NCI-H2227 (cell line): ENCODE measurements around the gene ST3GAL2.
"Not testable (repeated sequence)": the region's sequence is repeated elsewhere in the genome, so short reads cannot be mapped to it uniquely, and the experiment has no call there.

Experiments
- DNase-seq: peaks from one replicate; lab custom pipeline; 2025; ENCODE audit not compliant: unreplicated experiment; lab: John Stamatoyannopoulos, UW

ST3GAL2 gene

GRCh38 chr16:70349783-70350182 lies 89.1 kb downstream of the ST3GAL2 start:
- no peak for DNase-seq

GRCh38 chr16:70348991-70349390 lies 89.9 kb downstream of the ST3GAL2 start:
- no peak for DNase-seq

GRCh38 chr16:70345840-70346239 lies 93.1 kb downstream of the ST3GAL2 start:
- no peak for DNase-seq

GRCh38 chr16:70342016-70342415 lies 96.9 kb downstream of the ST3GAL2 start:
- DNase-seq: no peak

GRCh38 chr16:70341600-70341999 lies 97.3 kb downstream of the ST3GAL2 start:
- DNase-seq: no peak

GRCh38 chr16:70337814-70338213 lies 101.1 kb downstream of the ST3GAL2 start:
- no peak for DNase-seq

- DNase-seq: not testable (repeated sequence)
Measured at GRCh38 chr16:70332728-70333127, 106.2 kb downstream of the ST3GAL2 start.

GRCh38 chr16:70331588-70332358 lies 107.1 kb downstream of the ST3GAL2 start:
- DNase-seq: peak; percentile 4

GRCh38 chr16:70331091-70331490 lies 107.8 kb downstream of the ST3GAL2 start:
- no peak for DNase-seq
